H4 (cell line): Measurements from ENCODE around the gene RBFOX2. TPM values are rescaled to one million over a fixed set of nuclear protein-coding genes. Genes with fewer than 3 reads are reported as not detected.
"Not testable (repeated sequence)": the region's sequence is repeated elsewhere in the genome, so short reads cannot be mapped to it uniquely, and the experiment has no call there.

Experiments
- DNase-seq: peaks from one replicate; pipeline ENCODE4 v3.0.0-alpha.2; 2015; ENCODE audit warnings: low spot score
- total RNA-seq: library from RNA; depleted of rRNA; stranded (reverse); fragments of >200 nt; shearing (Covaris generic); gene quantifications from 2 replicates; pipeline ENCODE4 v1.2.3, GENCODE V29; 2014; rRNA removed

RBFOX2 gene
- 35.6 and 55.3 TPM in 2 replicates for total RNA-seq

- peak; percentile 87 for DNase-seq
These were observed at the start of gene RBFOX2 for GRCh38 chr22:36028646-36029405. Gene RBFOX2, minus strand, starts transcription at chr22:36028824. Its CDS starts 399 bp downstream, at chr22:36028425.

- DNase-seq, result no peak
These were observed 48.6 kb upstream of the RBFOX2 start for GRCh38 chr22:36077271-36077670.

- no peak for DNase-seq
These were observed 47.1 kb upstream of the RBFOX2 start for GRCh38 chr22:36075724-36076123.

- no peak for DNase-seq
These were observed 46.6 kb upstream of the RBFOX2 start for GRCh38 chr22:36075230-36075629.

- no peak for DNase-seq
These were observed 44.9 kb upstream of the RBFOX2 start for GRCh38 chr22:36073476-36073875.

- DNase-seq, result not testable (repeated sequence)
These were observed 42.0 kb upstream of the RBFOX2 start for GRCh38 chr22:36070645-36071044.

GRCh38 chr22:36069368-36069767, 40.7 kb upstream of the RBFOX2 start:
- DNase-seq, result no peak

GRCh38 chr22:36068776-36069344, 40.2 kb upstream of the RBFOX2 start:
- DNase-seq, result no peak

- DNase-seq, result no peak
These were observed 38.6 kb upstream of the RBFOX2 start for GRCh38 chr22:36067235-36067558.

GRCh38 chr22:36065775-36066544, 37.3 kb upstream of the RBFOX2 start:
- DNase-seq, result peak; percentile 92

- no peak for DNase-seq
These were observed 36.8 kb upstream of the RBFOX2 start for GRCh38 chr22:36065462-36065774.

- no peak for DNase-seq
These were observed 35.7 kb upstream of the RBFOX2 start for GRCh38 chr22:36064358-36064757.

- DNase-seq, result no peak
These were observed 28.4 kb upstream of the RBFOX2 start for GRCh38 chr22:36056980-36057379.

GRCh38 chr22:36055376-36056295, 27.0 kb upstream of the RBFOX2 start:
- DNase-seq, result no peak

- DNase-seq, result not testable (repeated sequence)
These were observed 25.8 kb upstream of the RBFOX2 start for GRCh38 chr22:36054446-36054845.

GRCh38 chr22:36053242-36054147, 24.9 kb upstream of the RBFOX2 start:
- no peak for DNase-seq

- peak; percentile 29 for DNase-seq
These were observed 23.9 kb upstream of the RBFOX2 start for GRCh38 chr22:36052505-36052941.

GRCh38 chr22:36049678-36049997, 21.0 kb upstream of the RBFOX2 start:
- DNase-seq, result no peak

GRCh38 chr22:36048911-36049677, 20.5 kb upstream of the RBFOX2 start:
- no peak for DNase-seq

- not testable (repeated sequence) for DNase-seq
These were observed 15.9 kb upstream of the RBFOX2 start for GRCh38 chr22:36044517-36044916.
